NCI-H1417 treated with DMSO at 0.1 percent for 48 hours (cell line): Measurements from ENCODE around the gene CACNA2D4.

Experiments
- DNase-seq: peaks from one replicate; lab custom pipeline; 2025; lab: John Stamatoyannopoulos, UW

The CACNA2D4 gene

GRCh38 chr12:1886396-1887008, 31.9 kb downstream of the CACNA2D4 start:
- DNase-seq: no peak

- DNase-seq: no peak
Observed at GRCh38 chr12:1885599-1886245, 32.7 kb downstream of the CACNA2D4 start.

GRCh38 chr12:1885082-1885596, 33.3 kb downstream of the CACNA2D4 start:
- no peak for DNase-seq

GRCh38 chr12:1884651-1885050, 33.8 kb downstream of the CACNA2D4 start:
- DNase-seq: no peak

GRCh38 chr12:1883513-1883912, 34.9 kb downstream of the CACNA2D4 start:
- DNase-seq: no peak

- no peak for DNase-seq
Observed at GRCh38 chr12:1882850-1883470, 35.5 kb downstream of the CACNA2D4 start.

GRCh38 chr12:1882405-1882804, 36.0 kb downstream of the CACNA2D4 start:
- no peak for DNase-seq

- DNase-seq: no peak
Observed at GRCh38 chr12:1881936-1882335, 36.5 kb downstream of the CACNA2D4 start.

GRCh38 chr12:1881301-1881700, 37.2 kb downstream of the CACNA2D4 start:
- no peak for DNase-seq

- no peak for DNase-seq
Observed at GRCh38 chr12:1880876-1881275, 37.6 kb downstream of the CACNA2D4 start.

- DNase-seq: no peak
Observed at GRCh38 chr12:1880153-1880845, 38.2 kb downstream of the CACNA2D4 start.

GRCh38 chr12:1879633-1880032, 38.8 kb downstream of the CACNA2D4 start:
- no peak for DNase-seq

GRCh38 chr12:1878695-1879094, 39.8 kb downstream of the CACNA2D4 start:
- DNase-seq: no peak

- DNase-seq: no peak
Observed at GRCh38 chr12:1878214-1878613, 40.2 kb downstream of the CACNA2D4 start.

- no peak for DNase-seq
Observed at GRCh38 chr12:1877169-1877878, 41.1 kb downstream of the CACNA2D4 start.

- no peak for DNase-seq
Observed at GRCh38 chr12:1876086-1876485, 42.4 kb downstream of the CACNA2D4 start.

GRCh38 chr12:1875608-1876007, 42.8 kb downstream of the CACNA2D4 start:
- DNase-seq: no peak

- no peak for DNase-seq
Observed at GRCh38 chr12:1873531-1874510, 44.6 kb downstream of the CACNA2D4 start.

GRCh38 chr12:1872448-1872847, 46.0 kb downstream of the CACNA2D4 start:
- no peak for DNase-seq

GRCh38 chr12:1872001-1872400, 46.5 kb downstream of the CACNA2D4 start:
- no peak for DNase-seq
